Measurements from ENCODE around the gene PSME1. TPM values are rescaled to one million over a fixed set of nuclear protein-coding genes. Genes with fewer than 3 reads are reported as not detected.
A peak's percentile ranks its signal among the peaks of the same experiment; 100 is the strongest.

Gene PSME1
- total RNA-seq, 2 donors from 2014 or later, result 342 to 378 TPM

- Mint-ChIP-seq H3K36me3 (ENCODE audit: insufficient read depth in 2 of 2) (peaks cover 9 to 22% of the 10 kb centered on the region in 2 donors), H3K4me3 (peak overlapping the region; percentile 98 to 100), H3K9me3 (no peaks in the 10 kb centered on the region), H3K27ac (peak overlapping the region; percentile 94), H3K27me3 (ENCODE audit: low read depth) (no peaks in the 10 kb centered on the region), H3K4me1 (ENCODE audit: low read depth) (peaks cover 35% of the 10 kb centered on the region)
- ATAC-seq (replicated peaks in 1 of 2) (no peak), DNase-seq (no peak)
Measured at GRCh38 chr14:24113379-24113800, 22.6 kb upstream of the PSME1 start.

- H3K4me1 Mint-ChIP-seq (ENCODE audit: low read depth), result peaks cover 30% of the 10 kb centered on the region
- H3K27me3 Mint-ChIP-seq (ENCODE audit: low read depth), result no peaks in the 10 kb centered on the region
- peaks cover 12 to 28% of the 10 kb centered on the region in 2 donors for H3K36me3 Mint-ChIP-seq (ENCODE audit: insufficient read depth in 2 of 2)
- DNase-seq (peak; percentile 87 to 89), ATAC-seq (replicated peaks in 1 of 2) (peak; percentile 47)
- H3K27ac Mint-ChIP-seq, result peak overlapping the region; percentile 94
- no peaks in the 10 kb centered on the region for H3K9me3 Mint-ChIP-seq
- peak overlapping the region; percentile 98 to 100 for H3K4me3 Mint-ChIP-seq
Measured at GRCh38 chr14:24113801-24114531, 22.0 kb upstream of the PSME1 start.

GRCh38 chr14:24114532-24115421, 21.2 kb upstream of the PSME1 start, which contains the start of the genes DCAF11 and NRL:
Gene DCAF11 (plus strand): TSS chr14:24114777. CDS start chr14:24115595, 818 bp downstream.
Gene NRL (minus strand): TSS chr14:24114949. CDS start chr14:24082848, 32,101 bp downstream.
- H3K4me3 Mint-ChIP-seq, result peak within 1 kb of the TSS; percentile 98 to 100
- no peaks in the 10 kb centered on the region for H3K27me3 Mint-ChIP-seq (ENCODE audit: low read depth)
- no peaks in the 10 kb centered on the region for H3K9me3 Mint-ChIP-seq
- peak within 1 kb of the TSS; percentile 94 for H3K27ac Mint-ChIP-seq
- ATAC-seq (replicated peaks in 1 of 2) (peak; percentile 88 to 89), DNase-seq (peak; percentile 99)
- H3K4me1 Mint-ChIP-seq (ENCODE audit: low read depth), result peaks cover 21% of the 10 kb centered on the region
- H3K36me3 Mint-ChIP-seq (ENCODE audit: insufficient read depth in 2 of 2), result peaks cover 14 to 34% of the 10 kb centered on the region in 2 donors

- peak overlapping the region; percentile 94 for H3K27ac Mint-ChIP-seq
- ATAC-seq (replicated peaks in 1 of 2), result no peak
- DNase-seq, result no peak
- peaks cover 15 to 34% of the 10 kb centered on the region in 2 donors for H3K36me3 Mint-ChIP-seq (ENCODE audit: insufficient read depth in 2 of 2)
- peaks cover 20% of the 10 kb centered on the region for H3K4me1 Mint-ChIP-seq (ENCODE audit: low read depth)
- H3K27me3 Mint-ChIP-seq (ENCODE audit: low read depth), result no peaks in the 10 kb centered on the region
- H3K9me3 Mint-ChIP-seq, result no peaks in the 10 kb centered on the region
- peak overlapping the region; percentile 98 to 100 for H3K4me3 Mint-ChIP-seq
Measured at GRCh38 chr14:24115422-24116127, 20.4 kb upstream of the PSME1 start.

DNA sequence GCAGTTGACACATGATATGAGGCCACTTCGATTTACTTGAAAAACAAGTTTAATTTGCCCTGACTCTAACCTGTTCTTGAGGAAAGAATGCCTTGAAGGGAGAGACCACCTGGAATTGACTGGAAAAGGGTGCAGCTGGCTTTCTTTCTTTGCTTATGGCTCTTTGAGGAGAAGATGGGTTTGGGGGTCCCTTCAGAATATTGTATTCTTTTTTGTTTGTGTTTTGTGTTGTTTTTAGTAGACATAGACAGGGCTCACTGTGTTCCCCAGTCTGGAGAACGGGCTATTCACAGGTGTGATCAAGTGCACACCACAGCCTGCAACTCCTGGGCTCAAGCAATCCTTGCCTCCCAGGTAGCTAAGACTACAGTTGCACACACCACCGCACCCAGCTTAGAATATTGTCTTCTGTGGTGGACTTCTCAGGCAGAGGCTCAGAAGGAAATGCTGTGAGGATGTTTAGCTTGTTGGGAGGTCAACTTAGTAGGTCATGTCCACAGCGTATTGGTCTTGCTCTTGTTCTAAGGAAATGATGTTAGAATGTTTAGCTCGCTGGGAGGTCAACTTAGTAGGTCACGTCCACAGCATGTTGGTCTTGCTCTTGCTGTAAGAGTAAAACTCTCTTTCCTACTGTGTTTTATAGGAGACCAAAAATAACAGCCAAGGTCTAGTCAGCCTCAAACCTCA, 19.7 kb upstream of the PSME1 start:
- peak overlapping the region; percentile 98 to 100 for H3K4me3 Mint-ChIP-seq
- H3K9me3 Mint-ChIP-seq, result no peaks in the 10 kb centered on the region
- DNase-seq, result no peak
- no peaks in the 10 kb centered on the region for H3K27me3 Mint-ChIP-seq (ENCODE audit: low read depth)
- no peak for ATAC-seq (replicated peaks in 1 of 2)
- peak overlapping the region; percentile 74 for H3K27ac Mint-ChIP-seq
- peaks cover 20% of the 10 kb centered on the region for H3K4me1 Mint-ChIP-seq (ENCODE audit: low read depth)
- H3K36me3 Mint-ChIP-seq (ENCODE audit: insufficient read depth in 2 of 2), result peaks cover 15 to 38% of the 10 kb centered on the region in 2 donors

DNA sequence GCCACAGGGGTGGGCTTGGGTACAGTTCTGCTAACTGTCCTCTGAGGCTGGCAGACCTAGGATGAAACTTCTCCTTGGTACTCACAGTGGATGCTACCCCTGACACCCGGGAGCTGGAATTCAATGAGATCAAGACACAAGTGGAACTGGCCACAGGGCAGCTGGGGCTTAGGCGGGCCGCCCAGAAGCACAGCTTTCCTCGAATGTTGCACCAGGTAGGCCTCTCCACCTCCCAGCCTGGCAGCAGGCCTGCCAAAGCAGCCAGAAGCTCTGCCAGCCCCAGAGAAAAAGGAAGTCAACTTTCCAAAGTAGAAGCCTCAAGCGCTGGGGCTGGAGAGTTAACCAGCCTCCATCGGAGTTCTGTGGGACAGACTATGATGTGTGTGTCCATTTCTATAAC, 18.8 kb upstream of the PSME1 start:
- H3K4me3 Mint-ChIP-seq, result no peak overlapping the region
- no peak for ATAC-seq (replicated peaks in 1 of 2)
- H3K27ac Mint-ChIP-seq, result no peak overlapping the region
- H3K9me3 Mint-ChIP-seq, result no peaks in the 10 kb centered on the region
- peaks cover 20% of the 10 kb centered on the region for H3K4me1 Mint-ChIP-seq (ENCODE audit: low read depth)
- H3K27me3 Mint-ChIP-seq (ENCODE audit: low read depth), result no peaks in the 10 kb centered on the region
- peaks cover 17 to 41% of the 10 kb centered on the region in 2 donors for H3K36me3 Mint-ChIP-seq (ENCODE audit: insufficient read depth in 2 of 2)
- DNase-seq, result no peak

DNA sequence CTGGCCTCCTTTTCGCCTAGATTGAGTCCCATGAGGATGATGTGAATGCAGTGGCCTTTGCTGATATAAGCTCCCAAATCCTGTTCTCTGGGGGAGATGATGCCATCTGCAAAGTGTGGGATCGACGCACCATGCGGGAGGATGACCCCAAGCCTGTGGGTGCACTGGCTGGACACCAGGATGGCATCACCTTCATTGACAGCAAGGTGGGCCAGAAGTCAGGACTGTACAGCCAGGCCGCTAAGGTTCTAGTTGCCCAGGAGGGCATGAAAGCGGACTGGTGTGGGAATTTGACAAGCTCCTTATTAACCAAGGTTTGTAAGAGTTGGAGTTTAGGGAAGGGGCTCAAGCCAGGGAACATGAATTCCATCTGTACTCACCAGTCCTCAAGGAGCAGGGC, 16.3 kb upstream of the PSME1 start:
- Mint-ChIP-seq H3K9me3 (no peaks in the 10 kb centered on the region), H3K4me1 (ENCODE audit: low read depth) (peaks cover 27% of the 10 kb centered on the region), H3K36me3 (ENCODE audit: insufficient read depth in 2 of 2) (peaks cover 21 to 45% of the 10 kb centered on the region in 2 donors), H3K27ac (no peak overlapping the region), H3K4me3 (no peak overlapping the region), H3K27me3 (ENCODE audit: low read depth) (no peaks in the 10 kb centered on the region)
- DNase-seq (no peak), ATAC-seq (replicated peaks in 1 of 2) (no peak)

GRCh38 chr14:24121210-24121609, 14.8 kb upstream of the PSME1 start:
- Mint-ChIP-seq H3K9me3 (no peaks in the 10 kb centered on the region), H3K27me3 (ENCODE audit: low read depth) (no peaks in the 10 kb centered on the region), H3K4me1 (ENCODE audit: low read depth) (peaks cover 15% of the 10 kb centered on the region), H3K36me3 (ENCODE audit: insufficient read depth in 2 of 2) (peaks cover 16 to 37% of the 10 kb centered on the region in 2 donors), H3K4me3 (no peak overlapping the region), H3K27ac (no peak overlapping the region)
- DNase-seq, result no peak
- ATAC-seq (replicated peaks in 1 of 2), result no peak

GRCh38 chr14:24122416-24122815, 13.6 kb upstream of the PSME1 start:
- Mint-ChIP-seq H3K27ac (no peak overlapping the region), H3K4me3 (no peak overlapping the region), H3K4me1 (ENCODE audit: low read depth) (peaks cover 7% of the 10 kb centered on the region), H3K9me3 (no peaks in the 10 kb centered on the region), H3K36me3 (ENCODE audit: insufficient read depth in 2 of 2) (peaks cover 12 to 30% of the 10 kb centered on the region in 2 donors), H3K27me3 (ENCODE audit: low read depth) (no peaks in the 10 kb centered on the region)
- peak in 1 of 2 donors; percentile 16 for ATAC-seq (replicated peaks in 1 of 2)
- no peak for DNase-seq

DNA sequence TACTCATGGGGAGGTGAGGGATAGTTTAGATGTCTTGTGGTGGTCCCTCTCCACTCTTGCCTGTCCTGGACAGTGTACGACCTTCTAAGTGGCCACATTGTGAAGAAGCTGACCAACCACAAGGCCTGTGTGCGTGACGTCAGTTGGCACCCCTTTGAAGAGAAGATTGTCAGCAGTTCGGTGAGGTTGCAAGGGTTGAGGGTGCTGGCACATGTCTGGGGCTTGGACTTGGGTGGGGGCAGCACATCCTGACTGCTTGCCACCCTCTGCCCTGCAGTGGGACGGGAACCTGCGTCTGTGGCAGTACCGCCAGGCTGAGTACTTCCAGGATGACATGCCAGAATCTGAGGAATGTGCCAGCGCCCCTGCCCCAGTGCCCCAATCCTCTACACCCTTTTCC, 13.1 kb upstream of the PSME1 start:
- peaks cover 12 to 26% of the 10 kb centered on the region in 2 donors for H3K36me3 Mint-ChIP-seq (ENCODE audit: insufficient read depth in 2 of 2)
- no peak overlapping the region for H3K4me3 Mint-ChIP-seq
- H3K9me3 Mint-ChIP-seq, result no peaks in the 10 kb centered on the region
- no peaks in the 10 kb centered on the region for H3K27me3 Mint-ChIP-seq (ENCODE audit: low read depth)
- no peak overlapping the region for H3K27ac Mint-ChIP-seq
- DNase-seq, result no peak
- peak in 1 of 2 donors; percentile 11 for ATAC-seq (replicated peaks in 1 of 2)
- H3K4me1 Mint-ChIP-seq (ENCODE audit: low read depth), result peaks cover 9% of the 10 kb centered on the region

DNA sequence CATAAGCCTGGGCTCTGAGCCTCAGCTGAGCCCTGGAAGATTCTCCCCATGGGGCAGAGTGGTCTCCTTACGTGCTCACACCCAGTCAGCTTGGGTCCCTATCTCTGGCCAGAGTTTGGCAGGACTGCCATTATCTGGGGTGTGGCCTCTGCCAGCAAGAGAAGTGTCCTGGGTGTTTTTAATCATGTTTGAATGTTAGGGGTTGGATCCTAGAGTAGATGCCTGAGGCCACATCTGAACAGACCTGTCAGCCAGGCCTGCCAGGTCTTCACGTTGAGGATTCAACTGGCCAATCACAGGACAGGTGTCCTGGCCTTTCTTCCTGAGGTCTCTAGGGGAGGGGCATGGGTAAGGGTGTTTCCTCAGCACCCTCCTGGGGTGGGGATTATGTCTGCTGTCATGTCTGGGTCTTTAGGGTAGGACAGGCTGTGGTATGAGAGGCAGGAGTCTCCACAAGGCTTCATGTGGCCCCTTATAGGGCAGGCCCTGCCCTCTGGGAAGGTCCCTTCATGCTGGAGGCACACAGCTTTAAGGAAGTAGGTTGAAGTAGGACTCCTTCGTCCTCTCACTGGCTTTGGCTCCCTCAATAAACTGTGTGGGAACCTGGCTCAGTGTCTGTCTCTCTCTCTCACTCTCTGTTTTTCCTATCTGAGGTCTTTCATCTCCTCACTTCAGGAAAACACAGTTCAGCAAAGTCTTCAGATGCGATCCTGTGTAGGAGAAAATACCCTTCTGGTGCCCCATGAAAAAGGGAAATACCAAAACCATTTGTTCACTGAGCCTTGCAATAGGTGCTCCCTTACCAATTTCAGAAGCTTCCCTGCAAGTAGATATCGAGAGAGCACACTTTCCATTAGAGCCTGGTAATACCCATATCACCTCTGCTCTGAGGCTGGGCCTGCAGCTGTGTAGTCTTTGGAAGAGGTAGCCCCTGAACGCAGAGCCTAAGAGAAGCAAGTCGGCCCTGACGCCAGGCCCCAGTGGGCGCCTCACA, 12.3 kb upstream of the PSME1 start:
- no peak overlapping the region for H3K4me3 Mint-ChIP-seq
- no peaks in the 10 kb centered on the region for H3K9me3 Mint-ChIP-seq
- peak; percentile 20 to 27 for ATAC-seq (replicated peaks in 1 of 2)
- H3K27ac Mint-ChIP-seq, result no peak overlapping the region
- peaks cover 9 to 20% of the 10 kb centered on the region in 2 donors for H3K36me3 Mint-ChIP-seq (ENCODE audit: insufficient read depth in 2 of 2)
- no peak for DNase-seq
- H3K27me3 Mint-ChIP-seq (ENCODE audit: low read depth), result no peaks in the 10 kb centered on the region
- H3K4me1 Mint-ChIP-seq (ENCODE audit: low read depth), result peaks cover 12% of the 10 kb centered on the region
